ENCODE measurements around the gene CTPS1.

CTPS1 gene

GRCh38 chr1:41013024-41013423 is 33.5 kb downstream of the CTPS1 start:
- Histone ChIP-seq H3K4me2 (peak overlapping the region; percentile 73 to 90 (median 83)), H3K27me3 (no peaks in the 10 kb centered on the region), H3K4me1 (peaks cover 47 to 100% (median 87%) of the 10 kb centered on the region in 10 experiments), H3K27ac (peak overlapping the region in 9 of 11 experiments; percentile 47 to 85 (median 73); a peak in 17 of 22 replicates), H3K4me3 (no peak overlapping the region), H3K9ac (peak overlapping the region in 4 of 11 experiments; percentile 47 to 61 (median 56); a peak in 4 of 22 replicates), H4K20me1 (peaks cover 0 to 76% (median 37%) of the 10 kb centered on the region in 11 experiments; a peak in 16 of 22 replicates), H3K9me3 (replicated peaks in 1 of 11) (no peaks in the 10 kb centered on the region), H3K36me3 (peaks cover 40 to 97% (median 89%) of the 10 kb centered on the region in 11 experiments)
- no peak for TF ChIP-seq Cebpa-rat (IDR thresholded peaks at IDR 0.05)

GRCh38 chr1:41013796-41014195 is 34.3 kb downstream of the CTPS1 start:
- H3K36me3 ChIP-seq = peaks cover 33 to 97% (median 87%) of the 10 kb centered on the region in 11 experiments
- H3K9me3 ChIP-seq (replicated peaks in 1 of 11) = no peaks in the 10 kb centered on the region
- H3K27ac ChIP-seq = peak overlapping the region in 10 of 11 experiments; percentile 47 to 85 (median 72); a peak in 21 of 22 replicates
- H3K4me3 ChIP-seq = peak overlapping the region in 2 of 10 experiments; percentile 17 to 36; a peak in 2 of 20 replicates
- TF ChIP-seq Cebpa-rat (IDR thresholded peaks at IDR 0.05) = no peak
- peak overlapping the region in 10 of 11 experiments; percentile 14 to 71 (median 59); a peak in 16 of 22 replicates for H3K9ac ChIP-seq
- H4K20me1 ChIP-seq = peaks cover 0 to 79% (median 35%) of the 10 kb centered on the region in 11 experiments; a peak in 16 of 22 replicates
- H3K4me2 ChIP-seq = peak overlapping the region; percentile 73 to 90 (median 83)
- H3K27me3 ChIP-seq = no peaks in the 10 kb centered on the region
- peaks cover 49 to 100% (median 95%) of the 10 kb centered on the region in 10 experiments for H3K4me1 ChIP-seq

- Histone ChIP-seq H4K20me1 (peaks cover 0 to 81% (median 39%) of the 10 kb centered on the region in 11 experiments; a peak in 16 of 22 replicates), H3K36me3 (peaks cover 22 to 89% (median 77%) of the 10 kb centered on the region in 11 experiments), H3K9ac (peak overlapping the region in 8 of 11 experiments; percentile 9 to 71 (median 60); a peak in 12 of 22 replicates), H3K4me1 (peaks cover 58 to 100% (median 98%) of the 10 kb centered on the region in 10 experiments), H3K4me3 (peak overlapping the region in 2 of 10 experiments; percentile 16 to 17; a peak in 3 of 20 replicates), H3K9me3 (replicated peaks in 1 of 11) (no peaks in the 10 kb centered on the region), H3K27ac (peak overlapping the region in 9 of 11 experiments; percentile 47 to 85 (median 73); a peak in 18 of 22 replicates), H3K4me2 (peak overlapping the region; percentile 73 to 90 (median 83)), H3K27me3 (no peaks in the 10 kb centered on the region)
- TF ChIP-seq Cebpa-rat (IDR thresholded peaks at IDR 0.05) = no peak
These were observed 35.4 kb downstream of the CTPS1 start for GRCh38 chr1:41014871-41015270.

DNA sequence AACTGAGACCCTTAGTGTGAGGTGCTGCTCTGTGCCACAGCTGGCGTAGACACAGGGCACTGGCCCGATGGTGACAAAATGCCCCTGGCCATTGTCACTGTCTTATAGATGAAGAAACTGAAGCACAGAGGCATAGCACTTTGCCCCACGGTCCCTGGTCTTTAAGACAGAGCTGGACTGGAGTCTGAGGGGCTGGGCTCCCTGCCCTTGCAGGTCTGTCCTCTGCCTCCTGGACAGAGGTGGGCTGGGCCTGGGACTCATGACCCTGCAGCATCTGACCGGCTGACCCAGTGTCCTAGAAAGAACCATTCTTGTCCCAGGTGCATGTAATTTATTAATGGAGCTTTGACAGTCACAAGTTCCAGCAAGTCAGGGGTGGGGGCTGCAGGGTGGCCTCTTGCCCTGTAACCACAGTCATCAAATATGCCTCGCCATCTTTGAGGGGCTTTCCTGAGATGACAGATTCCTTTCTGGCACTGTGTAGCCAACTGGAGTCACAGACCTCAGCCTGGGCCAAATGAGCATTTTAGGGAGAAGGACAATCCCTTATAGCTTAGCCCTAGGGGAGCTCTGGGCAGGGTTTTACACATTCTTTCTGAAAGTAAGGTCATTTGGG is 35.9 kb downstream of the CTPS1 start:
- Histone ChIP-seq H3K4me3 (peak overlapping the region in 2 of 10 experiments; percentile 26 to 30; a peak in 3 of 20 replicates), H3K4me1 (peaks cover 63 to 100% (median 99%) of the 10 kb centered on the region in 10 experiments), H3K9ac (peak overlapping the region in 8 of 11 experiments; percentile 9 to 71 (median 60); a peak in 13 of 22 replicates), H4K20me1 (peaks cover 0 to 86% (median 44%) of the 10 kb centered on the region in 11 experiments; a peak in 16 of 22 replicates), H3K9me3 (replicated peaks in 1 of 11) (no peaks in the 10 kb centered on the region), H3K36me3 (peaks cover 17 to 88% (median 72%) of the 10 kb centered on the region in 11 experiments), H3K4me2 (peak overlapping the region; percentile 73 to 90 (median 83)), H3K27me3 (no peaks in the 10 kb centered on the region), H3K27ac (peak overlapping the region in 9 of 11 experiments; percentile 2 to 85 (median 73); a peak in 18 of 22 replicates)
- no peak for TF ChIP-seq Cebpa-rat (IDR thresholded peaks at IDR 0.05)

DNA sequence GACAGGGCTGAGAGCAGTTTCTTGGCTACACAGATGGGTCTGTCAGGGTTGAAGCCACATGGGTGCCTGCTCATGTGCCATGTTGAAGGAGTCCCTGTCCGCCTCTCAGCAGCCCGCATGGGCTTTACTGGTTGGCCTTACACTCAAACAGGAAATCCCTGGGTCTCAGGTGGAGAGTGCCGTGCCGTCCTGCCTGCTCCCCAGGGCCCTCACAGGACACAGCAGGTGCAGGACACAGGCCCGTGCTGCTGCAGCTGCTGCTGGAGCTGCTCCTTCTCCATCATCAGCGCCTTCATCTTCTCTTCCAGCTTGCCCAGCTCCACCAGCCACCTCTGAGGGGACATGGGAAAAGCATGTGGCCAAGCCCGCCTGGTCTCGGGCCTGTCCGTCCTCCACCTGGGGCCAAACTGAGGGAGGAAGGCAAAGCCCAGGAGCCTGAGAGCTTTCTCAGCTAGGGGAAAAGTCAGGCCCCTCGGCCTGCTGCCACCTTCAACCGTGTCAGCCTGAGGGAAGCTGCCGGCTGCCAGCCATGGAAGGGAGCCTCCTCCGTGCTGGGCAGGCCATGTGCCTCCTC is 36.5 kb downstream of the CTPS1 start:
- peak overlapping the region in 8 of 11 experiments; percentile 38 to 85 (median 73); a peak in 17 of 22 replicates for H3K27ac ChIP-seq
- no peak for TF ChIP-seq Cebpa-rat (IDR thresholded peaks at IDR 0.05)
- peaks cover 12 to 82% (median 66%) of the 10 kb centered on the region in 11 experiments for H3K36me3 ChIP-seq
- no peaks in the 10 kb centered on the region for H3K27me3 ChIP-seq
- no peaks in the 10 kb centered on the region for H3K9me3 ChIP-seq (replicated peaks in 1 of 11)
- H3K4me2 ChIP-seq = peak overlapping the region; percentile 73 to 90 (median 83)
- H3K4me1 ChIP-seq = peaks cover 69 to 100% (median 100%) of the 10 kb centered on the region in 10 experiments
- peaks cover 0 to 85% (median 47%) of the 10 kb centered on the region in 11 experiments; a peak in 16 of 22 replicates for H4K20me1 ChIP-seq
- H3K9ac ChIP-seq = peak overlapping the region in 8 of 11 experiments; percentile 27 to 71 (median 60); a peak in 13 of 22 replicates
- H3K4me3 ChIP-seq = peak overlapping the region in 2 of 10 experiments; percentile 26 to 30; a peak in 2 of 20 replicates

DNA sequence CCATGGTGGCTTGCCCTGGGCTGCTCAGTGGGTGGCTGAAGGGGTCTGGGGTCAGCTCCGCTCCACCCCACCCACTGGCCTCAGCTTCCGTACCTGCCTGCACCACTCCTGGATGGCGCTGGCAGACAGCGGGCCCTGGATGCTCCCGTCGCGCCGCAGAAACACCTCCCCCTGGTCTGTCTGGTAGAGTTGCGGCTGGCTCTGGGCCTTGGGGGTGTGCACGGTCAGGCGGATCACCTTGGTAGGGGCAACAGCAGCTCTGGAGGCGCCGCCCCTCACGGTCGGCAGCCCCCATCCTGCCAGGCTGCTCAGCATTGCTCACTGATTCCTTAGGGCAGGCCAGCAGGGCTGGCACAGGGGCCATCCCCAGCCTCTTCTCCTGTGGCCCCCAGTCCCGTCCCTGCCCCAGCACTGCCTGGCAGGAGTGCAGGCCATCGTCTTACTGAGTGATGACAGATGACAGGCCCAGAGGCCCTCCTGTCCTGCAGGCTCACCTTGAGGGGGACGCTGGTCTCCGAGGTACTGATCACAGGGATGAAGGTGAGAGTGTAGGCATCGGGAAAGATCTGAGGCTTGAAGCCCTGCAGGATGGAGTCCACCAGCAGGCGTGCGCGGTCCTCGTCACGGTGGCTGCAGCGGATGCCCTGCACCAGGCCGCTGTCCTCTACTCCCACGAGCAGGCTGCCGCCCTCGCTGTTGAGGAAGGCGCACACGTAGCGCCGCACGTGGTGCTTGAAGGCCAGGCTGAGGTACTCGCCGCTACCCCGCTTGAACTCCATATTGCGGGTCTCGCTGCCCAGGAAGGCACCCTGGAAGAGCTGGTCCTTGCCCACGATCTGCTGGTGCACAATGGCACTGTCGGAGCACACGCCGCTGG is 37.9 kb downstream of the CTPS1 start:
- H3K4me3 ChIP-seq = no peak overlapping the region
- H3K27me3 ChIP-seq = no peaks in the 10 kb centered on the region
- H3K9ac ChIP-seq = peak overlapping the region in 3 of 11 experiments; percentile 10 to 32 (median 31); a peak in 2 of 22 replicates
- H4K20me1 ChIP-seq = peaks cover 0 to 90% (median 47%) of the 10 kb centered on the region in 11 experiments; a peak in 16 of 22 replicates
- H3K4me2 ChIP-seq = peak overlapping the region in 9 of 11 experiments; percentile 4 to 89 (median 82); a peak in 14 of 22 replicates
- H3K27ac ChIP-seq = peak overlapping the region in 6 of 11 experiments; percentile 28 to 85 (median 75); a peak in 9 of 22 replicates
- H3K36me3 ChIP-seq = peaks cover 0 to 68% (median 52%) of the 10 kb centered on the region in 11 experiments; a peak in 20 of 22 replicates
- peaks cover 72 to 100% (median 100%) of the 10 kb centered on the region in 10 experiments for H3K4me1 ChIP-seq
- no peak for TF ChIP-seq Cebpa-rat (IDR thresholded peaks at IDR 0.05)
- no peaks in the 10 kb centered on the region for H3K9me3 ChIP-seq (replicated peaks in 1 of 11)

GRCh38 chr1:41018018-41018410 is 38.5 kb downstream of the CTPS1 start:
- peak overlapping the region in 4 of 11 experiments; percentile 9 to 85 (median 56); a peak in 4 of 22 replicates for H3K27ac ChIP-seq
- H3K27me3 ChIP-seq = no peaks in the 10 kb centered on the region
- no peak for TF ChIP-seq Cebpa-rat (IDR thresholded peaks at IDR 0.05)
- H3K4me3 ChIP-seq = no peak overlapping the region
- peaks cover 66 to 100% (median 98%) of the 10 kb centered on the region in 10 experiments for H3K4me1 ChIP-seq
- peaks cover 0 to 62% (median 47%) of the 10 kb centered on the region in 11 experiments; a peak in 20 of 22 replicates for H3K36me3 ChIP-seq
- 0 out of 22 replicates have a peak overlapping the region, but pooled peaks of 2 of the 11 experiments have one; percentile 20 to 31 for H3K9ac ChIP-seq
- peak overlapping the region in 10 of 11 experiments; percentile 3 to 89 (median 82); a peak in 14 of 22 replicates for H3K4me2 ChIP-seq
- no peaks in the 10 kb centered on the region for H3K9me3 ChIP-seq (replicated peaks in 1 of 11)
- peaks cover 0 to 85% (median 47%) of the 10 kb centered on the region in 11 experiments; a peak in 16 of 22 replicates for H4K20me1 ChIP-seq
